HG03439 (cell line): ENCODE results near the gene TXNDC15.
"Not testable (repeated sequence)": the region's sequence is repeated elsewhere in the genome, so short reads cannot be mapped to it uniquely, and the experiment has no call there.

Experiments used
- ATAC-seq: cut with Tn5 transposase; IDR thresholded peaks from one replicate; pipeline ENCODE4 v1.9.1; 2021; ENCODE audit warnings: mild to moderate bottlenecking, moderate library complexity; ENCODE audit not compliant: unreplicated experiment

Gene TXNDC15

DNA sequence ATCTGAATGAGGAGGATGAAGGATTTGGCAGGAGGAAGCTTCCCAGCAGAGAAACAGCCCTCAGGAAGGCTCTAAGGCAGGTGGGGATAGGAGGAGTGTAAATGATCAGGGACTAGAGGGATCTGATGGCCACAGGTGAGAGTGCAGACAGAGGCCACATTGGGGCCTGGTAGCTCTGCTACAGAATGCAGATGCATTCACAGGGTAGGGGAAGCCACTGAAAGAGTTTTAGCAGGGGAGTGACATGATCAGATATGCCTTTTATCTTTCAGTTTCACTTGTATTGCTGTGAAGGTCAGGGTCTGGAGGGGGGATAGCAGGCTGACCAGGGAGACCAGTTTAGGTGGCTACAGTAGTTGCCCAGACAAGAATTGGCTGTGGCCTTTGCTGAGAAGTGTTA lies 3.0 kb downstream of the TXNDC15 start:
- ATAC-seq: no peak

GRCh38 chr5:134878403-134878802 lies 4.2 kb downstream of the TXNDC15 start:
- ATAC-seq: no peak

- no peak for ATAC-seq
These were observed 5.3 kb downstream of the TXNDC15 start for GRCh38 chr5:134879456-134879855.

DNA sequence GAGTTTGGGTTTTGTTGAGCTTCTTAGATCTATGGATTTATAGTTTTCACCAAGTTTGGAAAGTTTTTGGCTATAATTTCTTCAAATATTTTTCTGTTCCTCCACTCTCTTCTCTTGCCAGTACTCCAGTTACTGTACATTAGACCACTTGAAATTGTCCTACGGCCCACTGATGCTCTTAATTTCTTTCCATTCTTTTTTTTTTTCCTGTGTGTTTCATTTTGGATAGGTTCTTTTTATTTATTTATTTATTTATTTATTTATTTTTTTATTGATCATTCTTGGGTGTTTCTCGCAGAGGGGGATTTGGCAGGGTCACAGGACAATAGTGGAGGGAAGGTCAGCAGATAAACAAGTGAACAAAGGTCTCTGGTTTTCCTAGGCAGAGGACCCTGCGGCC lies 6.8 kb downstream of the TXNDC15 start:
- not testable (repeated sequence) for ATAC-seq

GRCh38 chr5:134881711-134882110 lies 7.5 kb downstream of the TXNDC15 start:
- ATAC-seq: not testable (repeated sequence)

DNA sequence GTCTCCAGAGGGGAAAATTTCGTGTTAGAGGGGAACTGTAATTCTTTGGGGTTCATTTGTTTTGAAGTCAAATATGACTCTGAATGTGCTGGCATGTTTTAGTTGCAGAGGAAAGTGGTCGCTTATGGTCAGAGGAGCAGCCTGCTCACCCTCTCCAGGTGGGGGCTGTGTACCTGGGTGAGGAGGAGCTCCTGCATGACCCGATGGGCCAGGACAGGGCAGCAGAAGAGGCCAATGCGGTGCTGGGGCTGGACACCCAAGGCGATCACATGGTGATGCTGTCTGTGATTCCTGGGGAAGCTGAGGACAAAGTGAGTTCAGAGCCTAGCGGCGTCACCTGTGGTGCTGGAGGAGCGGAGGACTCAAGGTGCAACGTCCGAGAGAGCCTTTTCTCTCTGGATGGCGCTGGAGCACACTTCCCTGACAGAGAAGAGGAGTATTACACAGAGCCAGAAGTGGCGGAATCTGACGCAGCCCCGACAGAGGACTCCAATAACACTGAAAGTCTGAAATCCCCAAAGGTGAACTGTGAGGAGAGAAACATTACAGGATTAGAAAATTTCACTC lies 13.5 kb downstream of the TXNDC15 start:
- ATAC-seq: no peak

- no peak for ATAC-seq
These were observed 15.2 kb downstream of the TXNDC15 start for GRCh38 chr5:134889335-134889734.

DNA sequence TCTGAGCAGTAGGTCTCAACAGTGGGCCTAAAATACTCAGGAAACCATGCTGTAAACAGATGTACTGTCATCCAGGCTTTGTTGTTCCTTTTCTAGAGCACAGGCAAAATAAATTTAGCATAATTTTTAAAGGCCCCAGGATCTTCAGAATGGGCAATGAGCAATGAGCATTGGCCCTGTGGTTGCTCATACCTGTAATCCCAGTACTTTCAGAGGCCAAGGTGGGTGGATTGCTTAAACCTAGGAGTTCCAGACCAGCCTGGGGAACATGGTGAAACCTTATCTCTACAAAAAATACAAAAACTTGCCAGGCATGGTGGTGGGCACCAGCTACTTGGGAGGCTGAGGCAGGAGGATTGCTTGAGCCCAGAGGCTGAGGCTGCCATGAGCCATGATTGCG lies 17.3 kb downstream of the TXNDC15 start:
- ATAC-seq: no peak

DNA sequence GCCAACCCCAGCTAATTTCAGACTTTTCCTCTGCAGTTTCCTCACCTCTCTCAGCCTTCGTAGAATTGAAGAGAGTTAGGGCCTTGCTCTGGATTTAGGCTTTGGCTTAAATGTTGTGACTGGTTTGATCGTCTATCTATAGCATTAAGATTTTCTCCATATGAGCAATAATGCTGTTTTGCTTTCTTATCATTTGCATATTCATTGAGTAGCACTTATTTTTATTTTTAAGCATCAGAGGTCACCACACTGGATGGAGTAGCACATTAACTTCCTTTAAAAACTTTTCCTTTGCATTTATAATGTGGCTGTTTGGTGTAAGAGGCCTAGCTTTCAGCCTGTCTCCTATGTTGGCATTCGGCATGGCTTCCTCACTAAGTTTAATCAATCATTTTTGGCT lies 18.1 kb downstream of the TXNDC15 start:
- no peak for ATAC-seq

- ATAC-seq: no peak
These were observed 18.8 kb downstream of the TXNDC15 start for GRCh38 chr5:134892926-134893325.

DNA sequence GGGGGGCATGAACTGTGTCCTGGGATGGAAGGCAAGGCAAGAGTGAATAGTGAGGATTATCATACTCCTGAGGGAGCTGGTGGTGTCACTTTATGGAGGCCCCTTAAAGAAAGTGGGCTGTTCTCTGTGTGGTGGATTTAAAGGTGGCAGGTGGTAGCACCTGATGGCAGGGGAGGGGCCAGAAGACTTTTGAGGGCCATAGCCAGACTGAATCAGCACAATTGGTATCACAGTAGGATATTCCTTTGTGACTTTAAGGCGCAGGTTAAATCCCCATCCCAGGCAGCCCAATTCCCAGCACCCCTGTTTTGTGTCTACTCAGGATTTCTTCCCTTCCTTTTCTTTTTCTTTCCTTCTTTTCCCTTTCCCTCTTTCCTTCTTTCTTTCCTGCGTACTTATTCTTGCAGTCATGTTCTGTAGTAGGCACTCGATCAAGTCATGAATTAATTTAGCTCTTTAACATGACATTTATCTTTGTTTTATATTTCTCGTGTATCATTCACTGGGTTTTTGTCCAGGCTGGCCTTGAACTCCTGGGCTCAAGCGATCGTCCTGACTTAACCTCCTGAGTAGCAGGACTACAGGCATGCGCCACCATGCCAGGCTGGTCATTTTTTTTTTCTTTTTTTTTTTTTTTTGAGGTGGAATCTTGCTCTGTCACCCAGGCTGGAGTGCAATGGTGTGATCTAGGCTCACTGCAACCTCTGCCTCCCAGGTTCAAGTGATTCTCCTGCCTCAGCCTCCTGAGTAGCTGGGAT lies 19.8 kb downstream of the TXNDC15 start:
- ATAC-seq: no peak

GRCh38 chr5:134902071-134902801 lies 28.1 kb downstream of the TXNDC15 start:
- ATAC-seq: no peak

DNA sequence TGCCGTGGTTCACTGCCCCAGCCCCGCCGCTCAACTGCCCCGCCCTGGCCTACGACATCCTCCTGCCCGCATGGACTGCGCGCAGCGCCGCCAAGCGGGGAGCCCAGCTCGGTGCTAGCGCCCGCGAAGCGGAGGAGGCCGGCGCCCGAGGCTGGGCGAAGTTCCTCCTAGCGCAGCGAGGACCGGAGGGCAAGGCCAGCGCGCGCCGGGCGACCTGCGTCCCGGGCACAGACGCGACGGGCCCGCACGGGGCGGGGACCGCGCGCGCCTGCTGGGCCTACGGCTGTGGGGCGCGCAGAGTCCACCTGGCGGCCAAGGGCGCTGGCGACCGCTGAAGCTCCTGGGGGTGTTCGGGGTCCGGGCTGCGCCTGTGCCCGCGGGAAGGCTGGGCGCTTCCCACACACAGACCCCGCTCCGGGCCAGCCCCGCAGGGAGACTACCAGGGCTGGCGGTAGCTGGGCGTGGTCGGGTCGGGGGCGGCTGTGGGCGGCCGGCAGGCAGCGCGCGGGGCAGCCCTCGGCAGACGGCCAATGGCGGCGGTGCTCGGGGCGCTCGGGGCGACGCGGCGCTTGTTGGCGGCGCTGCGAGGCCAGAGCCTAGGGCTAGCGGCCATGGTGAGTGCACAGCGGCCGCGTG lies 30.6 kb downstream of the TXNDC15 start, which contains the start of gene PCBD2:
Gene PCBD2, plus strand, starts transcription at position 522 of the 636 bp plus-strand sequence. Its CDS starts 9 bp downstream, at position 531.
- peak; percentile 76 for ATAC-seq

- peak; percentile 40 for ATAC-seq
These were observed 31.2 kb downstream of the TXNDC15 start for GRCh38 chr5:134905246-134905996.

DNA sequence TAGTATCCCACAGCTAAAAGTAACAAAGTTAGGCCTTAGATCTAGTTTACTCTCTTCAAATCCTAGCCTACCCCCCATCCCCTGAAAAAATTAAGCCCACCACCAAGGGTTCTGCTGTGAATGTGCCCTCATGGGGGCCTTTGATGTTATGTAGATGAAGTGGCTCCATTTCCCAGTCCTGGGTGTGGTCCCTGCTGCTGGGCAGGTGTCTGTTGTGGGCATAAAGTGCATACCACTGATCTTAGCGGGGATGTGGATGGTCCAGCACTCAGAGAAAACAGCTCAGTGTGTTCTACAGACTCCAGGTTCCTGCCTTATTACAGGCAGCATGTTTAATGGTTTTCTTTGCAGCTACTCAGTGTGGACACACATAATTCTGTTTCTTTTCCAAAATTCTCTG lies 32.6 kb downstream of the TXNDC15 start:
- no peak for ATAC-seq

DNA sequence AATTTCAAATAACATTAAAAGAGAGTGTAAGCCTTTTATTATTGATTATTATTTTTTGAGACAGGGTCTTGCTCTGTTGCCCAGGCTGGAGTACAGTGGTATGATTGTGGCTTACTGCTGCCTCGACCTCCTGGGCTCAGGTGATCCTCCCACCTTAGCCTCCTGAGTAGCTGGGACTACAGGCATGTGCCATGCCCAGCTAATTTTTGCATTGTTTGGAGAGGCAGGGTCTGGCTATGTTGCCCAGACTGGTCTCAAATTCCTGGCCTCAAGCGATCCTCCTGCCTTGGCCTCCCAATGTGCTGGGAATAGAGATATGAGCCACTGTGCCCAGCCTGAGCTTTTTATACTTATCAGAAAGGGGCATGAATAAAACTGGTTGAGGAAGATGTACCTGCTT lies 36.6 kb downstream of the TXNDC15 start:
- ATAC-seq: not testable (repeated sequence)

DNA sequence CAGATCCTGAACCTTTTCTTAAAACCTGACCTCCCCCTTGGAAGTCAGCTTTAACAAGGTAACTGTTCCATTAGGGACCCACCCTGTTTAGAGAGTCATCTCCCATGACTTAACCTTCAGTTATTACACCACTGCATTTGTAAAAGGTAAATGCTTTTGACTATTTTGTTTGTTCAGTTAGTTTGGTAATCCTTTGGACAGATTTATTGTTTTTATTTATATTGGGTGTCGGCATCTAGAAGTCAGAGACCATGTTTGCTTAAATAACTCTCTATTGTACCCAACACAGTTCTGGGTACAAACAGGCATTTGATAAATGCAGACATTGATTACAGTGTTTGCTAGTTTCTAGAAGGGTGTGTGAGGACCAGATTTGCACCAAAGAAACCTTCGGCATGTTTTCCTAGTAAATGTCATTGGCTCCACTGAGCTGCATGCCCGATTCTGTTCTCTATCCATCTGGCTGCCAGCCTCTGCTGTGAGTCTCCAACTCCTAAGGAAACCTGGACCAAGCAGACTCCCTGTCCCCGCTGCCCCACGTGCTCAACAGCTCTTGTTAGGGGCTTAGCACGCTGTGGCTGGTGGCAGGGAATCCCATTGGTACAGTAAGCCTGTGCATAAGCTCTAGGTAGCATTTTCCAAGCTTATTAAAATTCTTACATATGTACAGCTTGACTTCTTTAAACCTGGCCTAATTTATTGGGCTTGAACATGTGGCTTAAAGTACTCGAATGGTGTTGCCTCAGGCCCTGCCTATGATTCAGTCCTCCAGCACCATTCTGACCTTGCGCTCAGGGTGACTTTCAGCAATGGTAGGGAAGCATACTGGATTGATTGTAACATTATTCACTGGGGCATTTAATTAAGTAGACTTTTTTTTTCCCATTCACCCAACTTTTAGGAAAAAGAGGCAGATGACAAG lies 37.4 kb downstream of the TXNDC15 start:
- no peak for ATAC-seq

DNA sequence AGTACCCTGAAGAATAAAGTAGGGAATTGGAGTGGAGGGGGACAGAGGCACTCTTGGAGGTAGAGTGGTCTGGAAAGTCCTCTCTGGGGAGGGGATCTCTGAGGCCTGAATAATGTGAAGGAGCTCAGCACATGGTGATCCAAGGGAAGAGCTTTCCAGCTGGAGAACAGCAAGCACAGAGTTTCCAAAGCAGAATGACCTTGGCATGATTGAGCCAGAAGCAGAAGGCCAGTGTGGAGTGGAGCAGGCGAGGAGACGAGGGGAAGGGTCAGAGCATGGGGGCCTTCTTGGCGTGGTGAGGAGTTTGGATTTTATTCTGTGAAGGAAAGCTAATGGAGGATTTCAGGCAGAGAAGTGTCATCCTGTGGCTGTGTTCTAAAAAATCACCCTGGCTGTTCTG lies 39.1 kb downstream of the TXNDC15 start:
- no peak for ATAC-seq

- no peak for ATAC-seq
These were observed 39.6 kb downstream of the TXNDC15 start for GRCh38 chr5:134913795-134914194.
